Measurements from ENCODE around the gene NR4A3.

- TF ChIP-seq, protein P1, sequence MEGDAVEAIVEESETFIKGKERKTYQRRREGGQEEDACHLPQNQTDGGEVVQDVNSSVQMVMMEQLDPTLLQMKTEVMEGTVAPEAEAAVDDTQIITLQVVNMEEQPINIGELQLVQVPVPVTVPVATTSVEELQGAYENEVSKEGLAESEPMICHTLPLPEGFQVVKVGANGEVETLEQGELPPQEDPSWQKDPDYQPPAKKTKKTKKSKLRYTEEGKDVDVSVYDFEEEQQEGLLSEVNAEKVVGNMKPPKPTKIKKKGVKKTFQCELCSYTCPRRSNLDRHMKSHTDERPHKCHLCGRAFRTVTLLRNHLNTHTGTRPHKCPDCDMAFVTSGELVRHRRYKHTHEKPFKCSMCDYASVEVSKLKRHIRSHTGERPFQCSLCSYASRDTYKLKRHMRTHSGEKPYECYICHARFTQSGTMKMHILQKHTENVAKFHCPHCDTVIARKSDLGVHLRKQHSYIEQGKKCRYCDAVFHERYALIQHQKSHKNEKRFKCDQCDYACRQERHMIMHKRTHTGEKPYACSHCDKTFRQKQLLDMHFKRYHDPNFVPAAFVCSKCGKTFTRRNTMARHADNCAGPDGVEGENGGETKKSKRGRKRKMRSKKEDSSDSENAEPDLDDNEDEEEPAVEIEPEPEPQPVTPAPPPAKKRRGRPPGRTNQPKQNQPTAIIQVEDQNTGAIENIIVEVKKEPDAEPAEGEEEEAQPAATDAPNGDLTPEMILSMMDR (IDR thresholded peaks at IDR 0.05 in 2 of 3, conservative IDR thresholded peaks at IDR 0.05 in 1 of 3; ENCODE audit: borderline replicate concordance in 1 of 3, insufficient read depth in 1 of 3, low read depth in 2 of 3, low read length in 2 of 3), result no peak
- TF ChIP-seq POLR2AphosphoS5 (IDR thresholded peaks at IDR 0.05; ENCODE audit: low read depth, low read length) (no peak), TCF7L2 (IDR thresholded peaks at IDR 0.05; ENCODE audit: borderline replicate concordance, extremely low read depth, insufficient read depth, insufficient read length) (no peak), EZH2phosphoT487 (IDR thresholded peaks at IDR 0.05; ENCODE audit: borderline replicate concordance) (no peak), RAD21 (IDR thresholded peaks at IDR 0.05; ENCODE audit: low read depth) (no peak), POLR2A (IDR thresholded peaks at IDR 0.05; ENCODE audit: borderline replicate concordance, extremely low read depth, insufficient read depth, insufficient read length) (no peak)
- TF ChIP-seq, protein P2, sequence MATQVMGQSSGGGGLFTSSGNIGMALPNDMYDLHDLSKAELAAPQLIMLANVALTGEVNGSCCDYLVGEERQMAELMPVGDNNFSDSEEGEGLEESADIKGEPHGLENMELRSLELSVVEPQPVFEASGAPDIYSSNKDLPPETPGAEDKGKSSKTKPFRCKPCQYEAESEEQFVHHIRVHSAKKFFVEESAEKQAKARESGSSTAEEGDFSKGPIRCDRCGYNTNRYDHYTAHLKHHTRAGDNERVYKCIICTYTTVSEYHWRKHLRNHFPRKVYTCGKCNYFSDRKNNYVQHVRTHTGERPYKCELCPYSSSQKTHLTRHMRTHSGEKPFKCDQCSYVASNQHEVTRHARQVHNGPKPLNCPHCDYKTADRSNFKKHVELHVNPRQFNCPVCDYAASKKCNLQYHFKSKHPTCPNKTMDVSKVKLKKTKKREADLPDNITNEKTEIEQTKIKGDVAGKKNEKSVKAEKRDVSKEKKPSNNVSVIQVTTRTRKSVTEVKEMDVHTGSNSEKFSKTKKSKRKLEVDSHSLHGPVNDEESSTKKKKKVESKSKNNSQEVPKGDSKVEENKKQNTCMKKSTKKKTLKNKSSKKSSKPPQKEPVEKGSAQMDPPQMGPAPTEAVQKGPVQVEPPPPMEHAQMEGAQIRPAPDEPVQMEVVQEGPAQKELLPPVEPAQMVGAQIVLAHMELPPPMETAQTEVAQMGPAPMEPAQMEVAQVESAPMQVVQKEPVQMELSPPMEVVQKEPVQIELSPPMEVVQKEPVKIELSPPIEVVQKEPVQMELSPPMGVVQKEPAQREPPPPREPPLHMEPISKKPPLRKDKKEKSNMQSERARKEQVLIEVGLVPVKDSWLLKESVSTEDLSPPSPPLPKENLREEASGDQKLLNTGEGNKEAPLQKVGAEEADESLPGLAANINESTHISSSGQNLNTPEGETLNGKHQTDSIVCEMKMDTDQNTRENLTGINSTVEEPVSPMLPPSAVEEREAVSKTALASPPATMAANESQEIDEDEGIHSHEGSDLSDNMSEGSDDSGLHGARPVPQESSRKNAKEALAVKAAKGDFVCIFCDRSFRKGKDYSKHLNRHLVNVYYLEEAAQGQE (IDR thresholded peaks at IDR 0.05; ENCODE audit: low read depth), result no peak
These were observed 12.1 kb downstream of the NR4A3 start for GRCh38 chr9:99833735-99834134.

All from HCT116 (cell line).